GM21390 (cell line): ENCODE data around the gene LHX2.

Source experiments
- ATAC-seq: cut with Tn5 transposase; IDR thresholded peaks from one replicate; pipeline ENCODE4 v1.9.1; 2021; ENCODE audit not compliant: unreplicated experiment

Gene LHX2

GRCh38 chr9:124029617-124030016 lies 18.0 kb downstream of the LHX2 start:
- ATAC-seq: no peak

GRCh38 chr9:124030969-124031451 lies 19.4 kb downstream of the LHX2 start:
- no peak for ATAC-seq

- ATAC-seq: no peak
Measured at GRCh38 chr9:124032247-124032646, 20.7 kb downstream of the LHX2 start.

- ATAC-seq: no peak
Measured at GRCh38 chr9:124033348-124033747, 21.8 kb downstream of the LHX2 start.

- ATAC-seq: no peak
Measured at GRCh38 chr9:124033967-124034366, 22.4 kb downstream of the LHX2 start.

- no peak for ATAC-seq
Measured at GRCh38 chr9:124035001-124035650, 23.6 kb downstream of the LHX2 start.

- ATAC-seq: no peak
Measured at GRCh38 chr9:124036578-124036977, 25.0 kb downstream of the LHX2 start.

- no peak for ATAC-seq
Measured at GRCh38 chr9:124037790-124038189, 26.2 kb downstream of the LHX2 start.

- no peak for ATAC-seq
Measured at GRCh38 chr9:124038239-124038638, 26.7 kb downstream of the LHX2 start.

GRCh38 chr9:124038790-124039633 lies 27.4 kb downstream of the LHX2 start:
- no peak for ATAC-seq

- ATAC-seq: no peak
Measured at GRCh38 chr9:124040186-124040931, 28.8 kb downstream of the LHX2 start.

- ATAC-seq: no peak
Measured at GRCh38 chr9:124040935-124041816, 29.6 kb downstream of the LHX2 start.

GRCh38 chr9:124041817-124042116 lies 30.2 kb downstream of the LHX2 start:
- ATAC-seq: no peak

- no peak for ATAC-seq
Measured at GRCh38 chr9:124042201-124042721, 30.7 kb downstream of the LHX2 start.

- no peak for ATAC-seq
Measured at GRCh38 chr9:124044448-124044847, 32.9 kb downstream of the LHX2 start.

- no peak for ATAC-seq
Measured at GRCh38 chr9:124045076-124045829, 33.7 kb downstream of the LHX2 start.

GRCh38 chr9:124045830-124046177 lies 34.2 kb downstream of the LHX2 start:
- no peak for ATAC-seq

- no peak for ATAC-seq
Measured at GRCh38 chr9:124046189-124046588, 34.6 kb downstream of the LHX2 start.

- no peak for ATAC-seq
Measured at GRCh38 chr9:124047251-124047672, 35.7 kb downstream of the LHX2 start.

- no peak for ATAC-seq
Measured at GRCh38 chr9:124050955-124051354, 39.4 kb downstream of the LHX2 start.
